Activated CD4-positive, CD25-positive, alpha-beta regulatory T cell treated with anti-CD3 and anti-CD28 coated beads, Interleukin-2, amount 50 U/mL, for 72 hours (primary cell): ENCODE measurements around the gene CYBC1.

Source experiments
- DNase-seq: peaks from one replicate; pipeline ENCODE4 v3.0.0; 2021

The CYBC1 gene

GRCh38 chr17:82450357-82451106 is at the start of gene CYBC1:
CYBC1 (minus strand) TSS chr17:82450752; CDS start chr17:82449254, 1,498 bp downstream.
- peak; percentile 97 for DNase-seq

- DNase-seq = peak; percentile 61
Measured at GRCh38 chr17:82497483-82498405, 47.2 kb upstream of the CYBC1 start.

GRCh38 chr17:82496529-82497434 is 46.2 kb upstream of the CYBC1 start:
- DNase-seq = peak; percentile 95

DNA sequence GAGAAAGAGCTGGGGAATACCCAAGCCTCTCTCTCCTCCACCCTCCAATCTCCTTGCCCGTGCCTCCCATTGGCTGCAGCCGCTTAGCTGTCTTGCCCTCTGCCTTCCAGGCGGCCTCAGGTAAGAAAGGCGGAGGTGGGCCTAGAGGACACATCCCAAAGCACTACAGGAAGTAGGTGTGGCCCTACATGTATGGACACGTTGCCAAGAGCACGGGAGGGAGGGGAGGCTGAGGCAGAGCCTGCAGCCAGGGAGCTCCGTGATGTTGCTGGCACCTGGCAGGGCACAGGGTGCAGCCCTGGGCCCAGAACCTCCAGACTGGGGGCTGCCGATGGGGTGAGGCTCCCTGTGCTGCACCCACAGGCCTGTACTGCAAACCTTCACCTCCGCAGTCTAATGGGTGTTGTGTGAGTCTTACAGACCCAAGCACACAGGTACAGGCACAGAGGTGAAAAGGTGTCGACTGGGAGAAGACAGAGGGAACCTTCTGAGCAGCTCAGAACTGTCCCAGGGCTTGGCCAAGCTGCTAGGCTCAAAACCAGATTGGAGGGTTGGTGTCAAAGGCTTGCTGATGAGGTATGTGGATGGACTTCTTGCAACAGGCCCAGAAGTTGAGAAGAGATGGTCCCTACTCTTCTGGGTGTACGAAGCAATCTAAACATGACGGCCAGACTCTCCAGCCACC is 45.4 kb upstream of the CYBC1 start:
- DNase-seq = no peak

- peak; percentile 83 for DNase-seq
Measured at GRCh38 chr17:82494236-82495055, 43.9 kb upstream of the CYBC1 start.

DNA sequence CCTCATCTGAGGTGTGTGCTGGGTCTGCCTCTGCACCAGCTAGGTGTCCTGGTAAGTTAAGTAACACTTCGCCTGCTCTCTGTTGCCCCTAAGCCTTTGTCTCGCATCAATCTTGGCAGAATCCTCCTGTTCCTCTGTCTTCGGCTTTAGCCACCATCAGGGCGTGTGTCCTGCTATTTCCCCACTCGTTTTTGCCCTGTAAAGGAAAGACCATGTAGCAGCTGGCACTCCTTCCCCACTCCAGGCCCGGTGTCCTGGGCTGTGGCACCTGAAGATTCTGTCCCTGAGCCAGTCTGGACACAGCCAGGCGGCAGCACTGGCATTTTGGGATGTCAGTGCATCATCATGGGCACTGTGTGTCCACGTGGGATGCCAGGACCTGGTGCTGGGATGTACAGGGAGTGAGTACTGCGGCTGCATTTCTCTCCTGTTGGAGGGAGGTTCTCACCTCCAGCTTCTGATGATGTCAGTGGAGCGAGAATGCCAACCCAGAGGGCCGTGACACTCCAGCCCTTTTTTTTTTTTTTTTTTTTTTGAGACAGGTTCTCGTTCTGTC is 42.8 kb upstream of the CYBC1 start:
- DNase-seq = no peak

DNA sequence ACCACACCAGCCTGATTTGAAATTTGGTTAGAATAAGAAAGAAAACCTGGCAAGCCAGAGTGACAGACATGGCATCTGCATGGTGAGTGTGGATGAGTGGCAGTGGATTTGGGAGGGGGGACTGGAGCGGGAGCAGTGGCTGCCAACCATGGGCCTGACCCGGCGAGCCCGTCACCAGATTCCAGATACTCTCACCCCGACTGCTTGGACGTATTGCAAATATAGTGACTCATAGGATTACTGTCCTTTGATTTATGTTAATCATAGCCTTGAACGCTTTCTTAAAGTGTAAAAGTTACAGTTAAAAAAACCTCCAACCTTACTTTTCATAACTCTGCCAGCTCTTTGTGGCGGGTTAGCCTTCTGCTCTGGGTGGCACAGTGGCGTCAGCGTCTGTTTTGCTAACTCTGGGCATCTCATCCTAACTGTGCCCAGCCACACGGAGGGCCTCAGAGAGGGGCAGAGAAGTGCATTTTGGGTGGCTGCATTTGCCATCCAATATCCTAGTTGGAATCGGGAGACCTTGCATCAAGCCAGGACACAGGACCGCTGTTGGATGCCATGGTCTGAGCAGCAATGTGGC is 42.2 kb upstream of the CYBC1 start:
- no peak for DNase-seq

- no peak for DNase-seq
Measured at GRCh38 chr17:82491533-82491932, 41.0 kb upstream of the CYBC1 start.

GRCh38 chr17:82491196-82491530 is 40.6 kb upstream of the CYBC1 start:
- DNase-seq = no peak

DNA sequence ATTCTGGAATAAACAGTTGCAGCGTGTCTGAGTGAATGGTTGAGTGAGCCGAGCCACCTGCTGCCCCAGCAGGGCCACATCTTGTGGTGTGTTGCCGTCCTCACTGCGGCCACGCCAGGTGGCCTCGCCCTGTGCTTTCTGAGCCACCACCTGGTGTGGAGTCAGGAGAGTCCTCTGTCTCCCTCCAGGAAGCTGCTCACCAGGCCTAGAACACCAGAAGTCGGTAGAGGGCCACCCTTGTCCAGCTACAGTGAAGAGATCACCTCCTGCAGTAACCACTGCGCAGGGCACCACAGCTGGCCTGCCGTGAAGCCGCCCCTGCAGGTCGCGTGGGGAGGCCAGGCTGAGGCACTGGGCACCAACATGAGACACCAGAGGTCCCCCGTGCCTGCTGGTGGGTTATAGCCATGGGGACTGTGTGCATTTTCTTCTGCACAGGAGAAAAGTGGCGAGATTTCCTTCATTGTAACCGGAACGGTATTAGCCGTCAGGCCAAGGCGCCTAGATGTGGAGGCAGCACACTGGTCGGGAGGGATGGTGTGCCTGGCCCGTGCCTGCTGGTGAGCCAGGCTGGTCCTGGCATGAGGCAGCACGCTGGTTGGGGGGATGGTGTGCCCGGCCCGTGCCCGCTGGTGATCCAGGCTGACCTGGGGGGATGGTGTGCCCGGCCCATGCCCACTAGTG is 40.1 kb upstream of the CYBC1 start:
- no peak for DNase-seq

DNA sequence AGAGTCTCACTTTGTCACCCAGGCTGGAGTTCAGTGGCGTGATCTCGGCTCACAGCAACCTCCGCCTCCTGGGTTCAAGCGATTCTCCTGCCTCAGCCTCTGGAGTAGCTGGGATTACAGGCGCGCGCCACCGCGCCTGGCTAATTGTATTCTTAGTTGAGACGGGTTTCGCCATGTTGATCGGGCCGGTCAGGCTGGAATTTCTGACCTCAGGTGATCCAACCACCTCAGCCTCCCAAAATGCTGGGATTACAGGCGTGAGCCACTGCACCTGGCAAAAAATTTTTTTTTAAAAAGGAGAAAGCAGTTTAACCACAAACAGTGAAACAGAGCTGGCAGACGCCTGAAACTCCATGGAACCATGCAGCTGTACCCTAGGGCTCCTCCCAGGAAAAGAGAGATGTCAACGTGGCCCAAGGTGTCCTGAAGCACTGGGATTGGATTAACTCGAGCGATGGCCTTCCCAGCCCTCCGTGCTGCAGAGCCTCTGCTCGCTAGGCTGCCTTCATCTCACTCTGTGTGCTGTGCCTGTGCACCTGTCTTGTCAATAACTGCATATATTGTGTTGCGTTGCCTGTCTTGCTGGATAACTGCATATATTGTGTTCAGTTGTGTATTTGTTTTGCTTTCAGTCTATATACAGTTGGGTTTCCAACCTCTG is 39.4 kb upstream of the CYBC1 start:
- no peak for DNase-seq

GRCh38 chr17:82489117-82489516 is 38.6 kb upstream of the CYBC1 start:
- no peak for DNase-seq

DNA sequence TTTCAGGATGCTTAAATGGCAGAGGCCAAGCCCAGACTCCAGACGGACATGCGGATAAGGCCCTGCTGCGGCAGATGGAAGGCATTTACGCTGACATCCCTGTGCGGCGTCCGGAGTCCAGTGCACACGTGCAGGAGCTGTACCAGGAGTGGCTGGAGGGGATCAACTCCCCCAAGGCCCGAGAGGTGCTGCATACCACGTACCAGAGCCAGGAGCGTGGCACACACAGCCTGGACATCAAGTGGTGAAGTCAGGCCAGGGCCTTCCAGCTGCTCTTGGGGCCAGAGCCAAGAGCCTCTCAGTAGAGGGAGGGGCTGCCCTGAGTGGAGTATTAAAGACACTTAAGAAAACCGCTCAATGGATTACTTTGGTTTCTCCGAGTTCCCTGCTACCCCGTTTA is 37.4 kb upstream of the CYBC1 start:
- DNase-seq = no peak

GRCh38 chr17:82486231-82487094 is 35.9 kb upstream of the CYBC1 start:
- no peak for DNase-seq

DNA sequence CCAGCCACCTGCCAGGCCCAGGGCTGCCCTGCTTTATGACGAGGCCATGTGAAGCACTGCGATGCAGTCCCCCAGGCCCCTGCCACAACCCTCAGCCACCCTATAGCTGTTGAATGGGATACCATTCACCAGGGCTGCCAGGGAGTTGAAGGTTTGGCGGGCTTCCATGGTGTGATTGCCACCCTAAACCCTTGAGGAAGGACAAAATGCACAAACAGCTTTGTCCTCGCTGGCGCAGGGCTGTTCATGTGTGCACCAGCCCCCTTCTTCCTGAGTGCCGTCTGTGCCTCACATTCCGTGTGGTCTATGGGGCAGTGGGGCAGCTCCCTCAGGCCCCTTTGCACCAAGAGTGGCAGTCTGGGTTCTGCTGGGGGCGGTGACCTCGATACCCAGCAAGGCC is 33.3 kb upstream of the CYBC1 start:
- DNase-seq = no peak

- DNase-seq = no peak
Measured at GRCh38 chr17:82483204-82483660, 32.7 kb upstream of the CYBC1 start.

GRCh38 chr17:82480318-82480717 is 29.8 kb upstream of the CYBC1 start:
- no peak for DNase-seq

- DNase-seq = no peak
Measured at GRCh38 chr17:82479602-82480001, 29.1 kb upstream of the CYBC1 start.

DNA sequence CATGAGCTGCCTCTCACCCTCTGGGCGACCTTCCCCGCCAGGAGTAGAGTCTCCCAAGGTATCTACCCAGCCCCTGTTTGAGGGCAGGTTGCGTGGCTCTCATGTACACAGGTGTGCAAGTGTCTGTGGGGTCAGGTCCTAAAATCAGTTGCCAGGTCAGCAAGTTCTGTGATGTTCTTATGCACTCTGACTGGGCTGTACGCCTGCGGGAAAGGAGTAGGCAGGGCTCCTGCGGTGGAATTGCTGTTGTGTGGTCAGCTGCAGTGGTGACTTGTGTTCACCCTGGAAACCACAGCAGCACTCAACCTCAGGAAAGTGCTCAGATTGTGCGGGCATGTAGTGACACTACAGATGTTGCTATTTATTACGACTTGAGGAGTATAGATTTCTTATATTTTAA is 27.4 kb upstream of the CYBC1 start:
- DNase-seq = no peak
